ENCODE data around the gene GRPEL1. TPM values are rescaled to one million over a fixed set of nuclear protein-coding genes. Genes with fewer than 3 reads are reported as not detected.

Gene GRPEL1
- total RNA-seq, 1 donor, result 21.0 TPM

DNA sequence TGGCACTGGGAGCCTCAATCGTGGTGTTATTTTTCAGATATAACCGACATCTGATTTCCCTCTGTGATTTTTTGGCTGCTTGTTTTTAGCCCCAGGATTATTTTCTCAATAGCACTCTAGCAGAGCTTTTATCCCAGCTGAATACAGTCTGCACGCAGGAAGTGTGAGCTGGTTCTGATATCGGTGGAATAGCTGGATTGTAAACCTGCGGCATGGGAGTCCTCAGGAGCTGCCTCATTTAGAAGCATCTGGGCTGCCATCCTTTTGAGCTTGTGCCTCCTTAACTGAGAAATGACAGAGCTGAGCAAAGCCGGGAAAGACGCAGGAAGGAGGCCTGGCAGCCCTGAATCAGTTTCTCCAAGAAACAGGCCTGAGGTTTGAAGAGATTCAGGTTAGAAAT lies 28.4 kb upstream of the GRPEL1 start:
- H3K4me3 ChIP-seq (ENCODE audit: insufficient read depth, low read length), result no peak overlapping the region
- H2AFZ ChIP-seq (ENCODE audit: low read length), result no peak overlapping the region
- no peak overlapping the region for H3K27ac ChIP-seq (ENCODE audit: low read depth, low read length)
- no peaks in the 10 kb centered on the region for H3K4me1 ChIP-seq (ENCODE audit: insufficient read depth, low read length)
- H3K36me3 ChIP-seq (ENCODE audit: insufficient read depth, low read length), result no peaks in the 10 kb centered on the region
- no peaks in the 10 kb centered on the region for H3K79me2 ChIP-seq (ENCODE audit: insufficient read depth, low read length)
- no peaks in the 10 kb centered on the region for H3K9me3 ChIP-seq (ENCODE audit: low read depth, low read length)
- H3K4me2 ChIP-seq (ENCODE audit: insufficient read depth, low read length), result no peak overlapping the region
- H4K20me1 ChIP-seq (ENCODE audit: insufficient read depth, low read length), result no peaks in the 10 kb centered on the region
- TF ChIP-seq, protein P1, sequence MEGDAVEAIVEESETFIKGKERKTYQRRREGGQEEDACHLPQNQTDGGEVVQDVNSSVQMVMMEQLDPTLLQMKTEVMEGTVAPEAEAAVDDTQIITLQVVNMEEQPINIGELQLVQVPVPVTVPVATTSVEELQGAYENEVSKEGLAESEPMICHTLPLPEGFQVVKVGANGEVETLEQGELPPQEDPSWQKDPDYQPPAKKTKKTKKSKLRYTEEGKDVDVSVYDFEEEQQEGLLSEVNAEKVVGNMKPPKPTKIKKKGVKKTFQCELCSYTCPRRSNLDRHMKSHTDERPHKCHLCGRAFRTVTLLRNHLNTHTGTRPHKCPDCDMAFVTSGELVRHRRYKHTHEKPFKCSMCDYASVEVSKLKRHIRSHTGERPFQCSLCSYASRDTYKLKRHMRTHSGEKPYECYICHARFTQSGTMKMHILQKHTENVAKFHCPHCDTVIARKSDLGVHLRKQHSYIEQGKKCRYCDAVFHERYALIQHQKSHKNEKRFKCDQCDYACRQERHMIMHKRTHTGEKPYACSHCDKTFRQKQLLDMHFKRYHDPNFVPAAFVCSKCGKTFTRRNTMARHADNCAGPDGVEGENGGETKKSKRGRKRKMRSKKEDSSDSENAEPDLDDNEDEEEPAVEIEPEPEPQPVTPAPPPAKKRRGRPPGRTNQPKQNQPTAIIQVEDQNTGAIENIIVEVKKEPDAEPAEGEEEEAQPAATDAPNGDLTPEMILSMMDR (IDR thresholded peaks at IDR 0.05; ENCODE audit: extremely low read depth, low read depth, low read length), result no peak
- no peak for DNase-seq (ENCODE audit: insufficient read length, low spot score, missing footprints)
- H3K27me3 ChIP-seq (ENCODE audit: insufficient read depth, low read length), result peaks cover 15% of the 10 kb centered on the region

DNA sequence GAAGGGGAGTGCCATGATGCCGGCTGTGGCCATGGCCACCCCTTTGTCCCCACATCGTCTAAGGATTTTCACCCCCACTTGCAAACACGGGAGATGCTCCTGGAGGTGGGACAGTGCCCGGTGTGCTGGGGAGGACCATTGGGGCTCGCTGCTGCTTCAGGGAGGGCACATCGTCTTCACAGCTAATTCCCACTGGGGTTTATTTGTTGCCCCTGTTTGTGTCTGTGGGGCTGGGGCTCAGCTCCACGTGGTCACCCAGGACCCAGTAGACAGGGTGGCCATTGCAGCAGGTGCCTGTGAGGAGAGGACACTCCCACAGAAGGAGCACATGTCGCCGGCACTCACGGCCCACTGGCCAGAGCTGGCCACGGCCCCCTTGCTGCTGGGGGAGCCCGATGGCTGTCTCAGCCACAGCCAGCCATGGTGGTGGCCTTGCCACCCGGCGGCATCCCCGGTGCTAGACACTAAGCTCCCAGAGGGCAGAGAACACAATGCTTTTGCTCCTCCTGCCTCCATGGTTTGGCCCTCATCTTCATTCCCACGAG lies 27.8 kb upstream of the GRPEL1 start:
- Histone ChIP-seq H3K4me2 (ENCODE audit: insufficient read depth, low read length) (no peak overlapping the region), H3K4me1 (ENCODE audit: insufficient read depth, low read length) (no peaks in the 10 kb centered on the region), H4K20me1 (ENCODE audit: insufficient read depth, low read length) (no peaks in the 10 kb centered on the region), H3K27ac (ENCODE audit: low read depth, low read length) (no peak overlapping the region), H3K9me3 (ENCODE audit: low read depth, low read length) (no peaks in the 10 kb centered on the region), H2AFZ (ENCODE audit: low read length) (no peak overlapping the region), H3K27me3 (ENCODE audit: insufficient read depth, low read length) (peaks cover 15% of the 10 kb centered on the region), H3K79me2 (ENCODE audit: insufficient read depth, low read length) (no peaks in the 10 kb centered on the region), H3K36me3 (ENCODE audit: insufficient read depth, low read length) (no peaks in the 10 kb centered on the region), H3K4me3 (ENCODE audit: insufficient read depth, low read length) (no peak overlapping the region)
- TF ChIP-seq, protein P1 (IDR thresholded peaks at IDR 0.05; ENCODE audit: extremely low read depth, low read depth, low read length), result no peak
- peak; percentile 45 for DNase-seq (ENCODE audit: insufficient read length, low spot score, missing footprints)

DNA sequence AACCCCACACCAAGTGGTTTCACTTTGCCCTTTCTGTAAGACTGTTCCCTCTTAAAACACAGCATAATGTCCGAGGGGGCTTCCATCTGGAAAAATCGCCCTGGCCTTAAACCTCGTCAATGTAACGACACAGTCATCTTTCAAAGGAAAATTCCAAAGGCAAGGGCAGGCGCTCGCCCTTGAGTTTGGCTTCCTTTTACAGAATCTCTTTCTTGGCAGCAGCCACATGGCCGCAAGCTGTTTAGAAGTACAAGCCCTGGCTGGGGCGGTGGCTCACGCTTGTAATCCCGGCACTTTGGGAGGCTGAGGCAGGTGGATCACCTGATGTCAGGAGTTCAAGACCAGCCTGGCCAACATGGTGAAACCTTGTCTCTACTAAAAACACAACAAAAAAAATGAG lies 27.1 kb upstream of the GRPEL1 start:
- H3K27me3 ChIP-seq (ENCODE audit: insufficient read depth, low read length), result peaks cover 17% of the 10 kb centered on the region
- no peaks in the 10 kb centered on the region for H3K79me2 ChIP-seq (ENCODE audit: insufficient read depth, low read length)
- no peaks in the 10 kb centered on the region for H4K20me1 ChIP-seq (ENCODE audit: insufficient read depth, low read length)
- DNase-seq (ENCODE audit: insufficient read length, low spot score, missing footprints), result no peak
- H3K27ac ChIP-seq (ENCODE audit: low read depth, low read length), result no peak overlapping the region
- H3K36me3 ChIP-seq (ENCODE audit: insufficient read depth, low read length), result no peaks in the 10 kb centered on the region
- no peaks in the 10 kb centered on the region for H3K4me1 ChIP-seq (ENCODE audit: insufficient read depth, low read length)
- no peak overlapping the region for H3K4me3 ChIP-seq (ENCODE audit: insufficient read depth, low read length)
- H2AFZ ChIP-seq (ENCODE audit: low read length), result no peak overlapping the region
- TF ChIP-seq, protein P1 (IDR thresholded peaks at IDR 0.05; ENCODE audit: extremely low read depth, low read depth, low read length), result no peak
- no peaks in the 10 kb centered on the region for H3K9me3 ChIP-seq (ENCODE audit: low read depth, low read length)
- H3K4me2 ChIP-seq (ENCODE audit: insufficient read depth, low read length), result no peak overlapping the region

DNA sequence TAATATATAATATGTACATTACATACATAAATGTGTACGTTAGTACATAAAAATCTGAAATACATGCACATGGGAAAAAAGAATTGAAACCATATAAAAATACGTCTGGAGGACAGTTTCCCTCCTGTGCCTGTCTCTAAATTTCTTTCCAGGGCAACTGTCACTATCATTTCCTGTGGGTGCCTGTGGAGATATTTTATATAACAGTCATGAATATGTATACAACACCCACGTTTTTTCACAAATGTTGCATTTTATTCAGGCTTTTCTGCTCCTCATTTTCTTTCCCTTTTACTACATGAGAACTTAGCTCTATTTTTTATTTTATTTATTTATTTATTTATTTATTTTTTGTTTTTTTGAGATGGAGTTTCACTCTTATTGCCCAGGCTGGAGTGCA lies 24.2 kb upstream of the GRPEL1 start:
- H3K36me3 ChIP-seq (ENCODE audit: insufficient read depth, low read length), result no peaks in the 10 kb centered on the region
- no peaks in the 10 kb centered on the region for H3K79me2 ChIP-seq (ENCODE audit: insufficient read depth, low read length)
- TF ChIP-seq, protein P1 (IDR thresholded peaks at IDR 0.05; ENCODE audit: extremely low read depth, low read depth, low read length), result no peak
- H3K4me2 ChIP-seq (ENCODE audit: insufficient read depth, low read length), result no peak overlapping the region
- no peak for DNase-seq (ENCODE audit: insufficient read length, low spot score, missing footprints)
- peaks cover 23% of the 10 kb centered on the region for H3K27me3 ChIP-seq (ENCODE audit: insufficient read depth, low read length)
- H4K20me1 ChIP-seq (ENCODE audit: insufficient read depth, low read length), result no peaks in the 10 kb centered on the region
- no peaks in the 10 kb centered on the region for H3K9me3 ChIP-seq (ENCODE audit: low read depth, low read length)
- H2AFZ ChIP-seq (ENCODE audit: low read length), result no peak overlapping the region
- no peak overlapping the region for H3K4me3 ChIP-seq (ENCODE audit: insufficient read depth, low read length)
- no peak overlapping the region for H3K27ac ChIP-seq (ENCODE audit: low read depth, low read length)
- H3K4me1 ChIP-seq (ENCODE audit: insufficient read depth, low read length), result no peaks in the 10 kb centered on the region
